Hepatic stellate cell (primary cell): ENCODE results near the gene SSR3.
A peak's percentile ranks its signal among the peaks of the same experiment; 100 is the strongest.

Experiments used
- DNase-seq: peaks from one replicate; pipeline ENCODE4 v3.0.0; 2011; ENCODE audit warnings: low spot score

SSR3 gene

DNA sequence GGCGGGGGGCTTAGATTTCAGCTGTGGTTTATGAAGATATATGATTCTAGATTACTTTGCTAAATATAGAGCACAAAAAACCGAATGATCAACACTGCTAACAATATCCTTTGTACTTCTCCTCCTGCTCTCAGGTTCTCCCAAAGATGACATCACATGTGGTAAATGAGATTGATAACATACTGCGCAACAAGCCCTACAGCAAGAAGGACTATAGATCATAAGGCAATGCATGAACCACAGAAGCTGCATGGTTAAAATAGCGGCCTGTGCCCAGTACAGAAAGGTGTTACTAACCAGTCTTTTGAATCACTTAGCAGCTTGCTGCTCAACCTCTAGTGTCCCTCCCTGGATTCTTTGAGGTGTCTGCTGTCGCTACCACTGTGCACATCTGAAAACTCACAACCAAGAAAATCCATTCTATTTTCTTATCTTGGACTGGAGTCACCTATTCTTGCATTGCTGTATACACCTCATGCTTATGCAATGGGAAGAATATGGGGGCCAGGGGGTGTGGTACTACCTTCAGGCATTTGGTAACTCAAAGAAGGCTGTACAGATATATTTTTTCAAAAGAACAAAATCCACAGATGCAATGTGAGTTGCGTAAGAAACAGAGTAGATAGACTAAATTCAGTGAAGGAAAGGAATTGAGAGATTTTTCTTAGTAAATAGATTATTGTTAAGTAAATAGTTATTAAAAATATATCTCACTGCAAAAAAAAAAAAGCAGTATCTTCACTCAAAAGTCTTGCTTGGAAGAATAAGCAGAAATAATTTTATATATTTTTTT, 18.2 kb downstream of the SSR3 start:
- DNase-seq: no peak

DNA sequence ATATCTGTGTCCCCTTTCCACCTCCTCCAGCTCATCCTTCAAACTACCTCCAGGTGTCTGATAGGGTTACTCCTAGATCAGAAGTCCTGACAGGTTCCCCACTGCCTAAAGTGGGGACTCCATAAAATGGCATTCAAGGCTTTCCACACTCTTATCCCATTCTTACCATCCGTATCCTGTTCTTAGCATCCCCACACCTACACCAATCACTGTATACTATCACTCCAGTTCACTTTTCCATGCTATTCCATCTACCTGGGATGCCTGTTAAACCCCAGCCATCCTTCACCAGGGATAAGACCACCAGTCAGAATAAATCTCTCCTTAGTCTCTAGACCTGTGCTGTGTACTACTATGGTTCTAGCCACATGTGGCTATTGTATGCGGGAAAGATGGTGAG, 19.1 kb downstream of the SSR3 start:
- no peak for DNase-seq

DNA sequence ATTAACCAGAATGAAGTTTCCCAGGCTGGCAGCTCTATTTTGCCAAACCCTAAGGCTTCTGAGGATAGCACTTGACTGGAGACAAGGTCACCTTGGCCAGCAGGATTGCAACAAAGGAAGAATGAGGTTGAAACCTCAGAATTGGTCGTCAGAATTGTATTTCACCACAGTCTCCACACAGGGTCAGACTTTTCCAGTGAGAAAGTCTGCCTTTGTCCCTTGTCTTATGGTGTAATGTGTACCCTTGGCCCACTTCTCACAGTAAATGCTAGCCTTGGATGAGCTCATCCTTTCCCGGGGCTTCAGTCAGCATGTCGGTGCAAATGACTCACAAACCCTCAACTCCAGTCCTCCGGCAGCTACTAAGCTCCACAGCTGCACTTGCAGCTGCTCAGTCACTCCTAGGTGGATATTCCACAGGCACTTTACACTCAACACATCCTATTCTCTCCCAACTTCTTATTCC, 19.7 kb downstream of the SSR3 start:
- peak; percentile 82 for DNase-seq

DNA sequence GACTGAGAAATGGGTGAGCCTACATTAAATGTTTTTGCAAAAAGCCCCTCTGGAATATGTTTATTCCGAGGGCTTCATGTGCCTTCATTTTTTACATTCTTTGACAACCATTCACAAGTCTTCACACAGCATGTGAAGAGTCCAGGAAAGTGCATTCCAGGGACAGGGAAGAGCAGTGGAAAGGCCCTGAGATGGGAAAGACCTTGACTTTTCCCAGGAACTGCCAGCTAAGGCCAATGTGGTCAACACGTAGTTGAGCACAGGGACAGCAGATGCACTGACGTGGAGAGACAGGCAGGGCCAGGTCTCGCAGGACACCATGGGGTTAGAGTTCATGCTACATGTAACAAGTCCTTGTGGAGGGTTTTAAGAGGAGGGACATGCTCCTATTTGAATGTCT, 21.7 kb downstream of the SSR3 start:
- DNase-seq: no peak

DNA sequence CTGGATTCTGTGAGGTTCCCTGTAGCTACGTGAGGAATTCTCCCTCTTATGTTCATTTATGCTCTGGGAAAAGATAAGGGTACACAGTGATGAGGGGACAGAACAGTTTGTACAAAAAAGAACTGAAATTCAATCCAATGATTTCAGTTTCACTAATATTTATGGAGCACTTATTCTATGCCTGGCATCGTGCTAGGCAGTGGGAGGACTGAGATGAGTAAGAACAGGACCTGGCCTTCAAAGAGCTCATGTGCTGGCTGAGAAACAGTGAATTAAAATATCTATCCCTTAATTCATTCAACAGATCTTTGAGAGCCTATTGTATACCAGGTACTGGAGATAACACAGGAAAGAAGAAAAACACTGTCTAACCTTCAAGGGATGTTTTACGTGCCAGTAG, 22.2 kb downstream of the SSR3 start:
- no peak for DNase-seq

DNA sequence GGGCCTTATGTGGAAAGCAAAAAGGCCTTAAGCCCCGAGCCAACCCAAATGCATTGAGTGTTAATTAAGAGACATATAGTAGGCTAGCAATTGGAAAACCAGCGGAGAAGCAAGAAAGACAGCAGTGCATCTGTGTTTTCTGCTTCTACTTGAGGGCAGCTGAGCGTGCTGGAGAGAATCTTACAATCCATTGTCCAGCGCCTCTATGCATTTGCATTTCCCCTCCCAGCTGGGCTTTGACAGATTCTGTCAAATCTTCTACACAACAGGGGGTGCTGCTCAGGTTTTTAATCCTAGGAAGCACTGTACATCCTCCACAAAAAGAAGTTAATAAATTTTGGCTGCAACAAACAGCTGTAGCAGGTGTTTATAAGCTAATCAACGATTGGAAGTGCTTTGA, 23.9 kb downstream of the SSR3 start:
- DNase-seq: no peak

DNA sequence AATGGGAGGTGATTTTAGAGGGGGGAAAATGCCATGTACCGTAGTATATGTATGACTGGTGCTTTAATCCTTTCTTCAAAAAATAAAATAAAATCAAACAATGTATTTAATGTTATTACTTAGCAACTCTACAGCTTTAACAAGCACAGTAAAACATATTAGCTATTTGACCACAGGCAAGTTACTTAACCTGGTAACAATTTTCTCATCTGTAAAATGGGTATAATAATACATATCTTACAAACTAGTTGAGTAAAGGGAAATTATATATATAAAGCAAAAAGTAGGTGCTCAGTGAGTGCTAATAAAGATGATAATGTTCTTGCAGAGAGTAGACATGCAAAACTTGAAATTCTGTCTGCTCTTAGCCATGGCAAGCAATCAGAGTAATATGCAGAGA, 27.9 kb downstream of the SSR3 start:
- no peak for DNase-seq

DNA sequence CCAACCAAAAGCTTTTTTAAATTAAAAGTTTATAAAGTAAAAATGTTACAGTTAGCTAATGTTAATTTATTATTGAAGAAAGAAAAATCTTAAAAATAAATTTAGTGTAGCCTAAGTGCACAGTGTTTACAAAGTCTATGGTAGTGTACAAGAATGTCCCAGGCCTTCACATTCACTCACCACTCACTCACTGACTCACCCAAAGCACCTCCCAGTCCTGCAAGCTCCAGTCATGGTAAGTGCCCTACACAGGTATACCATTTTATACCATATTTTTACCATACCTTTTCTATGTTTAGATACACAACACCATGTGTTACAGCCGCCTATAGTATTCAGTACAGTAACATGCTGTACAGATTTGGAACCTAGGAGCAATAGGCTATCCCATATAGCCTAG, 29.1 kb downstream of the SSR3 start:
- DNase-seq: no peak

DNA sequence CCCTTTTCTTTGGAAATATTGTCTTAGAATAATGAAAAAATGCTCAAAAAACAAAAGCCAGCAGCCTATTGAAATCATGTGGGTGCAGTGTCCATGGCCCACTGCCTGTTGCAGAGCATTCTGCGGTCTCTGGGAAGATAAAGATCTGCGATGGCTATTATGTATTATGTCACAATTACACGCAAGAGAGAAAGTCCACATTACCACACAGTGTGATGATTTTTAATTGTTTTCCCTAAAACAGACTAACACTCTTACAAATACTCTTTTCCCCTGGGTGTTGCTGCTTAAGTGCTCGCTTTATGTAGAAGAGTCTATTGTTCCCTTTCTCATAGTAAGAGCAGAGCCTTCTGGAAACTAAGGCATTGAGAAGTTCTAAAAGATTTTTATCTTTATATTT, 32.2 kb downstream of the SSR3 start:
- DNase-seq: no peak

DNA sequence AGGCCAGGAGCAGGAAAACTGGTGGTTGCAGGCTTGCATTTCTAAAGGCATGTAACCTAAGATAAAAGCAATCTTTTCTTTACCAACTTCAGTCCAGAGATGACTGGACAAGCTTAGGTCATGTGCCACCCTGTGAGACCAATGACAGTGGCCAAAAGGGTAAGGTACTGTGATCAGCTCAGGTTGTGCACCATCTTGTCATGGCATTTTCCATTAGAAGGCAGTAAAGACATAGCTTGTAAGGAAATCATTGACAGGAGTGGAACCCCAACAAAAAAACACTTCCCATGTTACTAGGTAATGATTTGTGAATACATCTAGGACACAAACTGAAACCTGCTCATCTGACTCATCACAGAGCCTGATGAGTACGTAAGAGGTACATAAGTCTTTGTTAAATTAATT, 35.2 kb downstream of the SSR3 start:
- DNase-seq: no peak

DNA sequence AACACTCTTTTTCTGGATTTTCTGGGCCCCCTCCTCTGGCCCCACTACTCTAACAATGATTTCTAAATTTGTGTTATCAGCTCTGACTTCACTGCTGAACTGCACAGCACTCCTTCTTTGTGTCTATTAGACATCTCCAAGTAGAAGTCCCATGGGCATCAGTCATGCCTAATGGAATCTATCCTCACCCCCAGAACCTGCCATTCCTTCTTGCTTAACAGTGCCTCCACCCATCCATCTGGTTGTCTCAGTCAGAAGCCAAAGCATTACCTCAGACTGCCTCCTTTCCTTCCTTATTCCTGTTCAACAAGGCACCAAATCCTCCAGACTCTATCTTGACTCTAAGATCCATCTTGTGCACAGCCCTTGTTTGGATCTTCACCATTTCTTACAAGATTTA, 36.2 kb downstream of the SSR3 start:
- peak; percentile 43 for DNase-seq

DNA sequence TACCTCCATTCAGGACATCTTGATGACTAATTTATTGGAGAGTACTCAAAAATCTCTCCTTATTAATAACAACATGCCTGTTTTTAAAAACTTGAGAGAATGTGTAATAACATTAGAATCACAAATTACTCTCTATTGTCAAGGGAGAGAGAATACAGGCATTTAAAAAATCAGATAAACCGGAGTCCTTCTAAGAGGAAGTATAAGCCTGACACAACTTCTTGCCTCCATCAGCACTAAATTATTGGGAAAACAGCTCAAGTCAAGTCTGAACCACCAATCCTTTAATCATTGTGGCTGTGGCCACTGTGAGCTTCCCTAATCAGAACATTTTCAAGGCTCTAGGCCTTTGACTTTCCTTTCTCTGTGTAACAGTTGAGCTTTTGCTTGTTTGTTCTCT, 38.0 kb downstream of the SSR3 start:
- no peak for DNase-seq

DNA sequence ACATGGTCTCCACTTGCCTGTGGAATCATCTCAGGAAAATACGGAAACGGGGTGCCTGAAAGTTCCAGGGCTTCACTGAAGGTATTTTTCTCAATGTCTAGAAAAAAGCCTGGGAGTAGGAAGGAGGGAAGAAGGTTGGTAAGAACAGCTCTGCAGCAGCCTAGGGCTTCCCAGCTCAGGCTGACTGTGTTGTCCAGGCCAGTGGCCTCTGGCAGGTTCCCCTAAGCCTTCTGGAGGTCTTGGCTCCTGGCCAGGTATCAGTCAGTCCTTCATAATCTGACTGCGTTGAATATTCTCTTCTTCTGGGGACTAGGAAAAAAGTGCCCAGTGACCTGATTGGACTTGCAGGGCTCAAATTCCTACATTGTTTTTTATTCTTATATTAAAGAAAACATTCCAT, 38.6 kb downstream of the SSR3 start:
- DNase-seq: no peak

DNA sequence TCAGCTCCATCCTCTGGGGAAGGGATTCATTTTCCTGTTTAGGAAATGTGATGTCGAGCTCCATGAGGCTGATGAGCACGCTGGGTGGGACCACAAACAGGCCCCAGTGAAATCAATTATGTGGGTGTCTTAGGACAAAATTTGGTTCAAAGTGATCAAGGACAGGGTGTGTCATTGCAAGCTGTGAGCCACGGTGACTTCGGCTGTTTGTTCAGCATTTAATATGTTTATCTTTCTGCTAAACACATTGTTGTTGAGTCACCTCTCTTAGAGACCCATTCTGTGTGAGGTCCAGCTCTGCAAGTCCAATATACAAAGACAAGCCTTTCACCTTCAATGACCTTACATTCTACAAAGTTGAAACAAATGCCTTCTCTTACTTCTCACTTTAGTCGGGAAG, 41.3 kb downstream of the SSR3 start:
- DNase-seq: no peak

DNA sequence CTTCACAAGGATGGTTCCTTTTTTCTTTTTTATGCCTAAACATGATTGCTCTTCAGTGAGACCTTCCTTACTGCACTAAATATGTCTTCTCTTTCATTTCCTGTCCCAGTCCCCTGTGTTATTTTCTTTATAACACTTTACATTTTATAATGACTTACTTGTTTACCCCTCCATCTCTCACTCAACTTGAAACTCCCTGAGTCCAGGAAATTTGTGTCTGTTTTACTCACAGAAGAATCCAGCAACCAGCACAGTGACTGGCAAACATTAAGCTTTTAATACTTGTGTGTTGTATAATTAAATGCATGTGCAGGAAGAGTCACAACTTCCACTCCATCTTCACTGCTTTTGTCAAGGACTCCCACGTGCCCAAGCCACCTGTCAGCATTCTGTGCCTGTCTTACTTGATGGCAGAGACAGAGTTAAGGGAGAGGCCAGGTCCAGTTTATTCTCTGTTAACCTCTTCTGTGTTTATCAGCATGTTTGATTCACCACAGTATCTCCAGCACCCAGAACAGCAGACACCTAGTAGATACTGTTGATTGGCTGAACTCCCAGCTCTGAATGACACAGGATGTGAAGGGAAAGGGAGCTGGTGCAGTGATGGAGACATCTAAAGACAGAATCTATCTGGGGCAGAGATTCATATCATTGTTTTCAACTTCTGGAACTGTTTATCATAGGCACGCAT, 42.8 kb downstream of the SSR3 start:
- DNase-seq: no peak

DNA sequence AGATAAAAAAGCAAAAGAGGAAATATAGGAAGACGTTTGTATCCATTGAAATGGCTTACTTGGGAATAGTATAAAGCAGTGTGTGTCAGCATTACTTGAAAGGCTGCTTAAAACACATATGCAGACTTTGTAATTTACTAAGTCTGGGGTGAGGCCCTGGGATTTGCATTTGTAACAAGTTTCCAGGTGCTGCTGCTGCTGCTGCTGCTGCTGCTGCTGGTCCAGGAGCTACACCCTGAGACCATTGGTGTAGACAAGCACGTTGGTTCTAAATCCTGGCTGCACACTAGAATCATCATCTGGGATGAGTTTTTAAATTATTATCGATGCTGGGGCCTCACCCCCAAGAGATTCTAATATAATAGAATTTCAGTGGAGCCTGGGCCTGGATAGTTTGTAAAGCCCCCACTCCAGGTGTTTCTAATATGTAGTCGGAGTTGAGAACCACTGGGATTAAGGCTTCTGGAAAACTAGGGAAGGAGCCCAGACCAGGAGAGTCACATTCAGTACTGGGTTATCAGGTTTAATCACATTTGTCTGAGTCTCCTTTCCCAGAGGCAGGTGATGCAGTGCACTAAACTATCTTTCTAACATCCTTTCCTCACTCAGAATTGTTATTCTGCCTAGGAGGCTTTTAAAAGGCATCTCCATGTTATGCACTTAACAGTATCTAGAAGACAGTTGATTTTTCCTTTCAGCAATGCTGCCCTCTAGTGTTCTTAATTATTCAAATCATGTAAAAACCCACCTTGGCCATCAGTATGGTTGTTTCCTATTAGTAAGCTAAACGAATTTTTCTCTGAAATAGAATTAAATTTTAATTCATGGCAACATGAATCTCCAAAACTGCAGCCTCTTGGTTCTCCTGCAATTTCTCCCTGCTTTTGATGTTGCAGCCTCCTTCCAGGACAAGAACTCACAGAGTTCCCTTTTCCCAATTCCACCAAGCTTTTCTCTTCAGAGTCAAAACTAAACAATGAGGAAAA, 45.4 kb downstream of the SSR3 start:
- peak; percentile 49 for DNase-seq

DNA sequence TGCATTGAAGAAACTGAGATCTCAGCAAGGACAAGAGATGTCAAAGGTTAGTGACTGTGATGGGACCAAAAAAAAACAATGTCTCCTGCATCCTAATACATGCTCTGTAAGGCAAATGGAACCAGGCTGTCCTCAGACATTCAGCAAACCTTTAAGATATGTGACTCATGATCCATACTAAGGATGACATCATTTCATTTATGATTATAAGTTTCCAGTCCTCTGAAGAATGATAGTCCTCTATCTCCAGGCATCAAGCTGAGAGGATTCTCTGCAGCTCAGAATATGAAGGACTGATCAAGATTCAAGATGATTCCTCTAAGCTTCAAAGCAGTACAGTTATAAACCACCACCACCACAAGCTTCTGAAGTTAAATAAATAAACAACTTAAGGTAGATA, 47.6 kb downstream of the SSR3 start:
- no peak for DNase-seq

DNA sequence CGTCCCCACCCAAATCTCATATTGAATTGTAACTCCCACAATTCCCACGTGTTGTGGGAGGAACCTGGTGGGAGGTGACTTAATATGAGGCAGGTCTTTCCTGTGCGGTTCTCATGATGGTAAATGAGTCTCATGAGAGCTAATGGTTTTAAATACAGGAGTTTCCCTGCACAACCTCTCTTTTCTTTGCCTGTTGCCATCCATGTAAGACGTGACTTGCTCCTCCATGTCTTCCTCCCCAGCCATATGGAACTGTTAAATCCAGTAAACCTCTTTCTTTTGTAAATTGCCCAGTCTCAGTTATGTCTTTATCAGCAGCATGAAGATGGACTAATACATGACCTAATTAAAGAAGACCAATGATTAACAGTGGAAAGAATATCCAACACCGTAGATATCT, 56.6 kb downstream of the SSR3 start:
- DNase-seq: no peak

DNA sequence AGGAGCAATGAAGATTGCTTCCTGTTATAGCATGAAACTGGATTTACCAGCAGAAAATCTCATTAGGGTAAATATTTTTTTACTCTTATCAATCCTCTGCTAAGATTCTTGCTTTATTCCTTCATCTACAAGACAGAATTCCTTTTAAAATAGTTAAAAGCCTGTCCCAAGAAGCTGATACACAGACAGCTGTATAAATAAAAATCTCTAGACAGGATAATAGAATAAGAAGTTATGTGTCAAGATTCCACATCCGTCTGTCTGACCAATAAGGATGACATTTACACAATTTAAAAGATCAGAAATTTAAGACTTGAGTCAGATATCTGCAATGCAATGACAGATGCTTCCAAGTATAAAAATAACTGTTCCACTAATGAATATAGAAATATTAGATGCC, 57.6 kb downstream of the SSR3 start:
- no peak for DNase-seq

DNA sequence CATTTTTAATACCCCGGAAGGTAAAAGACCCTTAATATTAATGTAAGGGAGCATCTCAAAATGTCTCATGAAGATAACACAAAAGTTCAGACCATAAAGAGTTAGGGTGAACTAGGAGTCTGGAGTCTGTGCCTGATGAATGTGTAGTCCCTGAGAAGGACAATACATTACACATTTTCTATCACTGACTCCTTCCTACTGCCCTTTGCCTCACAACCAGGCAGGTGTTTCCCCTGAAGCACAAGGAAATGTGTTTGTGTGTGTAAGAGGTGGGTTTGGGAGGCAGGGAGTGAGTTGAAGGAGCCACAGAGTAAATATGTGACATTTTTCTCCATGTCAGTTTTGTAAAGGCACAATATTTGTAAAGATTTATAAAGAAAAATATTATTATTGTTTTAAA, 59.1 kb downstream of the SSR3 start:
- no peak for DNase-seq

DNA sequence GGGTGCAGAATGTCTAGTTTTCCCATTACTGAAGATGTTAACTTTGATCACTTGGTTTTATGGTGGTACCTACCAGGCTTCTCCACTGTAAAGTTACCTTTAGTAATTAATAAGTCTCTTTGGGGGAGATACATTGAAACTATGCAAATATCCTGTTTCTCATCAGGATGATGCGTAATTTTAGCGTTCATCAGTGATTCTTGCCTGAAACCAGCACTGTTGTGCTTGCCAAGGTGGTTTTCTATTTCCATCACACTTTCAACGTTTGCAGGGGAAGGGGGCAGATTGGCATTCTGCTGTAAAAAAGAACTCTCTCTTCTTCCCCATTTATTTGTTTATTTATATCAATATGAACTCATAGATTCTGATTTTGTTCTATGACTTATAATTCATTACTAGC, 61.0 kb downstream of the SSR3 start:
- DNase-seq: no peak

DNA sequence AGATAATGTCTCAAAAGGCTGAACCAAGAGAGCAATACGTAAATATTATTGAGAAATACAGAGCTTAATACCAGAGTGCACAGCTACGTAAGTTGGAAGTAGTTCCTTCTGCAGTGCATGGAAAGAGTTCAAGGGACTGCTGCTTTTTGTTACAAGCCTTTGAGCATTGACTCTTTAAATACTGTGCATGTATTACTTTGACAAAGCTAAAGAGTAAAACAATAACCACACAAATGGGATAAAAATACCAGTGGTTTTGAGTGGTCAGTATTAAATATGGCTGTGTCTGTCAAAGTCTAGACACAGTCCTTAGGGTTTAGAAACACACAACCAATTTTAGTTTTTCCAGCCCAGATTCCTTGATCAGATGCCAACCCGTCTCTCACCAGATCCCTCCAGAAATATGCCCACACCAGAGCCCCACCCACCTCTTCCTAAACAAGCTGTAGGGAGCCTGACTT, 62.1 kb downstream of the SSR3 start:
- DNase-seq: no peak

DNA sequence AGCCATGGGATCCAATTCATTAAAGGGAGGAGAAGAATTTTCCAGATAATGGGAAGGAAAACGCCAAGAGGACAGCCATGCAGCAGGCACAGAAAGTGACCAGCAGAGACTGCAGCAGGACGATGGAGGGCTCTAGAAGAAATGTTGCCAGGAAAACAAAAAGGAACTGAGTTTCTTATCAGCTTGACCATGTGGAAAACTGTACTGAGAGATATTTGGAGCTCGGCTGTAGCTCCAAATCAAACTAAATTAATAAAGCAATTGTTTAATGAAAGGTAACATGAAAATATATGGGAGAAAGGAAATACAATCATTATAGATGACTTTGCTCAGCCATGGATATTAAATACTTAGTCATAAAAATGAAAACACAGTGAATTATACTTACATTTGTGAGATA, 63.7 kb downstream of the SSR3 start:
- no peak for DNase-seq
